Adrenal gland (tissue), 5 donors: ENCODE data around the gene SYNE2.

Source experiments
- POLR2A ChIP-seq, 2 donors: fragments of 450-650 bp; IDR thresholded peaks; one replicate each; pipeline ENCODE4 v1.6.1; 2017; ENCODE audit warnings: antibody characterized with exemption in 2 of 2, mild to moderate bottlenecking in 2 of 2, moderate library complexity in 1 of 2
- TF ChIP-seq, protein P1 (sequence below), 6 experiments: fragments of 450-650 bp in 4 of 6; fragments of 200-600 bp in 2 of 6; sonication (generic) in 1 of 6; IDR thresholded peaks; 1 replicate in 5 of 6; 2 replicates in 1 of 6; pipeline versions ENCODE4 v1.5.1 to v1.8.0; 2016 to 2021; ENCODE audit warnings: antibody characterized with exemption in 6 of 6, mild to moderate bottlenecking in 2 of 6, moderate library complexity in 1 of 6
- donor health status: DM: no; HTN: no; CAD: no.

GRCh38 chr14:64246688-64247087, 393.9 kb downstream of the SYNE2 start:
- TF ChIP-seq, protein P1, sequence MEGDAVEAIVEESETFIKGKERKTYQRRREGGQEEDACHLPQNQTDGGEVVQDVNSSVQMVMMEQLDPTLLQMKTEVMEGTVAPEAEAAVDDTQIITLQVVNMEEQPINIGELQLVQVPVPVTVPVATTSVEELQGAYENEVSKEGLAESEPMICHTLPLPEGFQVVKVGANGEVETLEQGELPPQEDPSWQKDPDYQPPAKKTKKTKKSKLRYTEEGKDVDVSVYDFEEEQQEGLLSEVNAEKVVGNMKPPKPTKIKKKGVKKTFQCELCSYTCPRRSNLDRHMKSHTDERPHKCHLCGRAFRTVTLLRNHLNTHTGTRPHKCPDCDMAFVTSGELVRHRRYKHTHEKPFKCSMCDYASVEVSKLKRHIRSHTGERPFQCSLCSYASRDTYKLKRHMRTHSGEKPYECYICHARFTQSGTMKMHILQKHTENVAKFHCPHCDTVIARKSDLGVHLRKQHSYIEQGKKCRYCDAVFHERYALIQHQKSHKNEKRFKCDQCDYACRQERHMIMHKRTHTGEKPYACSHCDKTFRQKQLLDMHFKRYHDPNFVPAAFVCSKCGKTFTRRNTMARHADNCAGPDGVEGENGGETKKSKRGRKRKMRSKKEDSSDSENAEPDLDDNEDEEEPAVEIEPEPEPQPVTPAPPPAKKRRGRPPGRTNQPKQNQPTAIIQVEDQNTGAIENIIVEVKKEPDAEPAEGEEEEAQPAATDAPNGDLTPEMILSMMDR (IDR thresholded peaks at IDR 0.05) = no peak
- TF ChIP-seq POLR2A (IDR thresholded peaks at IDR 0.05) = no peak
